HG03045 (cell line): ENCODE data around the gene DTNB.

Experiments
- ATAC-seq: cut with Tn5 transposase; IDR thresholded peaks from one replicate; pipeline ENCODE4 v1.9.1; 2021; ENCODE audit warnings: mild to moderate bottlenecking, moderate library complexity; ENCODE audit not compliant: unreplicated experiment

The DTNB gene

GRCh38 chr2:25592766-25593292 lies 80.5 kb downstream of the DTNB start:
- ATAC-seq: no peak

- ATAC-seq: no peak
Observed at GRCh38 chr2:25590921-25591505, 82.4 kb downstream of the DTNB start.

GRCh38 chr2:25589676-25590205 lies 83.6 kb downstream of the DTNB start:
- ATAC-seq: no peak

GRCh38 chr2:25588576-25588975 lies 84.8 kb downstream of the DTNB start:
- ATAC-seq: no peak

GRCh38 chr2:25587361-25587760 lies 86.0 kb downstream of the DTNB start:
- no peak for ATAC-seq

DNA sequence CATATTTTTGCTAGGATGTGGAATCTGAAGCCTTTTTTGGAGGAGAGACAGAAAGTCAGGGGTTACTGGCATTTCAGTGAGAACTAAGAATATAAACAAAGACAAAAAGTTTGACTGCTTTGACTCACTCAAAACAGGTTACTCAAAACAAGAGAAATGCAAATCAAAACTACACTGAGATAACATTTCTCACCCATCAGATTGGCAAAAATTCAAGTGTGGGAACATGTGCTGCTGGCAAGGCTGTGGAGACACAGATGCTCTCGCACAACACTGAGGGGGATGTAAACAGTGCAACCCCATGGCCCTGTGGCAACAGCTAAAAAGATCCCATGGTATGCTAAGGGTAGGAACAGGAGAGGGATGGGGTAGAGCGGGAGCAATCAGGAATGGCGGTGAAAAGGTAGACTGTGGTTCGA lies 86.6 kb downstream of the DTNB start:
- ATAC-seq: peak; percentile 75

GRCh38 chr2:25585189-25585588 lies 88.2 kb downstream of the DTNB start:
- ATAC-seq: no peak

GRCh38 chr2:25582077-25582830 lies 91.1 kb downstream of the DTNB start:
- ATAC-seq: no peak

DNA sequence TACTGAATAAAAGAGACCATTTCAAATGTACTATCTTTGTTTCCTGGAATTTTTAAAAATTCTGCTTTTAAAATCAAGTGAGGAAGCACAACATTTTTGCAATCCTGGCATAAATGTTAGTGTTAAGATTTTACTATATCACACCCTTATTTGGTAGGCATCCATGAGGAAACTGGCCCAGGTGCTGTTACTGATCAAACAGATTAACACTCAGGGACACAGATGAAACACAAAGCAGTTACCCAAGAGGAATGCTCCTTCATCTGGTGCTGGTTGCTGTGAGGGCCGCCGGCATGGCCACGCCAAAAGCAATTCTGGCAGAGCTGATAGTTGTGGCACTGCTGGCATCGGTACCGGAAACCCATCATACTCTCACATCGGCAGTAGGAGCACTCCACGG lies 96.8 kb downstream of the DTNB start:
- ATAC-seq: no peak

DNA sequence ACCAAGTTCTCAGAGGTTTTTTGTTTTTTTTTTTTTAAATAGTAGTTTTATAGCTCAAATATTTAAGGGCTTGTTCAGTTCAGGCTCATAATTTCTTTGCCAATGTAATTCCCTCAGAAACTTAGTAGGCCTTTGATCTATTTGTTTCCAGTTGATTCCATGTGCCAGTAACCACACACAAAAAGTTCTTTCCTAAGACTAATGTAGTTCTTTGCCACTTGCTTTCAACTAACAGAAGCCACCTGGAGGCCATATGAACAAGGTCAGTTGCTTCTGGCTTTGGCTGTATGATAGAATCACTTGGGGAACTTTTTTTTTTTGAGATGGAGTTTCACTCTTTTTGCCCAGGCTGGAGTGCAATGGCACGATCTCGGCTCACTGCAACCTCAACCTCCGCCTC lies 100.7 kb downstream of the DTNB start:
- no peak for ATAC-seq

GRCh38 chr2:25570161-25570845 lies 103.1 kb downstream of the DTNB start:
- ATAC-seq: no peak

DNA sequence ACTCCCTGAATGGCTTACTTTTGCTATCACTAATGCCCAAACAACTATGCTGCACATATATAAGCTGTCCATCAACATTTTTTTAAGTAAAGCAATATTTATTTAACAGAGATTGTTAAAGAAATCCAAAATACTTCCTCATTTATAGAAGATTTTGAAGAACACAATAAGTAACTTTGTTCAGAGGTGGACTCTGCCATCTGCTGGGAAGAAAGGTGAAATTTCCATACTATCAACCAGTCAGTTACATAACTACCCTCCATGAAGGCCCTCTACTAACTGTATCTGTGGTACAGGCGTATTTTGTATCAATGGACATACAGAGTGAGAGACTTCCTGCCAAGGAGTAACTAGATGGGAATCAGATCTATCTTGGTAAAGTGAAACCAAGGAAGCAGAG lies 106.0 kb downstream of the DTNB start:
- ATAC-seq: no peak

DNA sequence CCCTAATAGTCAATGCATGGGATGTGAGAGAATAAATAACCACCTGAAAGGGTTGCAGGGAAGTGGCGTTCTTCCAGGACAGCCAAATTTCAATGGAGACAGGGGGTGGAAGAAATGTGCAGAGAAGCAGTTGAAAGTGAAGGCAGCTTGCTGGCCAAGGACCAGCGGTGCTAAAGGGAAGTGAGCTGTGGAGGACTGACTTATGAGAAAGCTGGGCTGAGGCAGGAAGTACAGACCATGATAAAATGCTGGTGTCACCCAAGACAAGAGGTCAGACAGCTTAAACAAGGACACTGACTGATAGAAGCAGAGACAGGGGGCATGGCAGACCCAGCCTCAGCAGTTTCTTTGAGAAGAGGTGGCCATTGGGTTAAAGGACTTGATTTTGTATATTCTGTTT lies 106.7 kb downstream of the DTNB start:
- no peak for ATAC-seq

- no peak for ATAC-seq
Observed at GRCh38 chr2:25566094-25566493, 107.3 kb downstream of the DTNB start.

GRCh38 chr2:25561136-25561850 lies 112.1 kb downstream of the DTNB start:
- ATAC-seq: no peak

DNA sequence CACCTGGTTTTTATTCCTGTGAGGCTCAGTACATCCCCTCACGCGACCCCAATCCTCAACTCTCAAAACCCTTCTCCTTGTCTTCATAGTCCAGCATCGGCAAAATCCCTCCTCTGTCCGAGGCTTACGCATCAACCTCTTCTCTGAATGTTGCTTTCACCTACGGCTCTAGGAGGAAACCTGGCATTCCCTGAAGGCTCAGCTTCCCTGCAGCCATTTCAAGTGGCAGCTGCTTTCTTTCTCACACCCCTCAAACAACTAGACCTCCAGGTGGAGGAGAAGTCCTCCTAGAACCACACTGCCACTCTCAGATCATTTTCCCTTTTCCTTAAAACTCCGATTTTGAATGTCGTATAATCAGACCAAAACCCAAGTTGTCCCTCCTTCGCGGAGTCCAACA lies 114.2 kb downstream of the DTNB start:
- no peak for ATAC-seq

- ATAC-seq: peak; percentile 69
Observed at GRCh38 chr2:25558262-25558661, 115.1 kb downstream of the DTNB start.

DNA sequence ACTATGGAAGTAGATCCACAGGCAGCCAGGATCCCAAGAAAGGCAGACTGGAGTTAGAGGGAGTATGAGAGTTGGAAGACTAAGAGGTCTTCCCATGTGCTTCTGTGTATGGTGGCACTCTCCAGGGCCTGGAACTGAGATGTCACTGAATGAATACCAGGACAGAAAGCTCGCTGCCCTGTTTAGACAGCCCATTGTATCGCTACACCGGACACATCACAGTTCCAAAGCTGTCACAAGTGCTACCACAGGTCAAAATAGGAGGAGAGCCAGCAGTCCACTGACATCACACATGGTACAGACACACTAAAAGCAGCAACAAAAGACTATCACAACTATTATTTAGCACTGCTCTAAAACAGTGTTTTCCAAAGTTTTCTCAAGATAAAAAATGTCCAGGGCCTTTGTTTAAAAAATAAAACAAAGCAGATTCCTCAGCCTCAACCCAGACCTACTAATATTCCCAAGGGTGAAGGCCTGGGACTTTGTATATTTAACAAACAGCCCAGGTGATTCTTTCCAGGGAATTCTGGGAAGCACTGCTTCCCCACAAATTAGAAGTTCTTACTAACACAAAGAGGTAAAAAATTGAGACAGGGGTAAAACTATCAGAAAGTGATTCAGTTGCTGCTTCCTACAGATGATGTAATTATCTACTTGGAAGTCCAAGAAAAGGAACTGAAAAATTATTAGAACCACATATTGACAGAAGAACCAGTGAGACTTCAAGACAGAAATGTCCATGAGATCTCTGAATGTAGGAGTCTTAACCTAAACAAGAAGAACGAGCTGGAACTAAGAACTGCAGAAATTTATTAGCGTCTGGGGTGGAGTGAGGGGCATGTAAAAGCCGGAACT lies 116.0 kb downstream of the DTNB start:
- no peak for ATAC-seq

- no peak for ATAC-seq
Observed at GRCh38 chr2:25552318-25552717, 121.1 kb downstream of the DTNB start.

- no peak for ATAC-seq
Observed at GRCh38 chr2:25551316-25551715, 122.1 kb downstream of the DTNB start.
